ENCODE results near the gene EVC.

EVC gene

DNA sequence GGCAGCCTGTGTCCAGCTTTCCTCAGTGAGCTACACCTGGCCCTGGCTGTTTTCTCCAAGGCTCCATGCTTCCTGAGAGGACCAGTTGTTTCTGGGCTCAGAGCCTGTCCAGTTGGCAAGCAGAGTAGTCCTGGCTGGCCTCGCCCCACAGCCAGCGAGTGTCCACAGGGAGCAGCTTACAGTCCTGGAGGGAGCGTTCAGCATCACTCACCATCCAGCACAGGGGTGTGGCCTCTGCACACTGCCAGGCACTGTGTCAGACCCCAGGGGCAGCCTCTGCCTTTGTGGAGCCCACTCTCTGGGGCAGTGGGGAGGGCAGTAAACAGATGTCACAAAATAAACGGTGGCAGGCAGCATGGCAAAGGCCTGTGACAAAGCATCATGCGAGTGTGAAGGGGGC, 23.9 kb downstream of the EVC start:
- Histone ChIP-seq H3K56ac (ENCODE audit: low read length) (no peak overlapping the region), H2BK15ac (replicated peaks; ENCODE audit: low read depth) (no peak overlapping the region), H3K4me1 (ENCODE audit: control insufficient read depth, low read depth, low read length) (no peaks in the 10 kb centered on the region), H2AK5ac (ENCODE audit: low read length) (no peak overlapping the region), H4K5ac (ENCODE audit: low read length) (no peak overlapping the region), H3K4me2 (ENCODE audit: low read length) (no peak overlapping the region), H3K27ac (ENCODE audit: low read depth, low read length) (no peak overlapping the region), H3K18ac (ENCODE audit: low read length) (no peak overlapping the region), H3K9ac (ENCODE audit: low read length) (no peak overlapping the region), H3K36me3 (ENCODE audit: control insufficient read depth, insufficient read depth, low read length) (peaks cover 7% of the 10 kb centered on the region), H3K79me2 (ENCODE audit: control insufficient read depth, insufficient read depth, low read length) (no peaks in the 10 kb centered on the region), H3K27me3 (ENCODE audit: insufficient read depth, low read length, poor library complexity) (no peaks in the 10 kb centered on the region), H3K79me1 (ENCODE audit: low read length) (no peaks in the 10 kb centered on the region), H2BK120ac (ENCODE audit: low read depth, low read length) (no peak overlapping the region), H2BK5ac (ENCODE audit: low read length) (no peak overlapping the region), H3K4ac (ENCODE audit: low read depth, low read length) (no peak overlapping the region), H4K8ac (ENCODE audit: low read depth, low read length) (no peak overlapping the region), H3K4me3 (ENCODE audit: low read length) (no peak overlapping the region), H3K23ac (ENCODE audit: low read length) (no peak overlapping the region)
- WGBS (ENCODE audit: extremely low coverage, insufficient coverage, low lambda C conversion rate) = no CpG with 5 or more reads among the region's 5 CpGs
- no peak for DNase-seq

DNA sequence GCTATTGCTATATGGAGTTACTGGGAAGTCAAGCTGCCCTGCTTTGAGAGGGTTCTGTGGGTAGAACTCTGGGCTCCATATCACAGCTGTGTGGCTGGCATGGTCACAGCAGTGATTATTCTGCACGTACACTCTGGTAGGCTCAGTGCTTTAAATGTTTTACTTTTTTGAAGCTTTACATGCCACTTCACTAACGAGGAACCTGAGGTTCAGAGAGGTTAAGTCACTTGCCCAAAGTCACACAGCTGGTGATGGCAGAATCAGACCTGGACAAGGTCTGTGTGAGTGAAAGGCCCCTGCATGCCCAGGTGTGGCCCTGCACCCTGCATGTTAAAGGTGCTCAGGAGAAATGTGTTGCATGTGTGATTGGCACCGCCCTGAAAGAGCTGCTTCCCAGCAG, 24.5 kb downstream of the EVC start:
- no peak overlapping the region for H3K4me3 ChIP-seq (ENCODE audit: low read length)
- no peaks in the 10 kb centered on the region for H3K27me3 ChIP-seq (ENCODE audit: insufficient read depth, low read length, poor library complexity)
- no peak overlapping the region for H3K4me2 ChIP-seq (ENCODE audit: low read length)
- H3K18ac ChIP-seq (ENCODE audit: low read length) = no peak overlapping the region
- H2BK120ac ChIP-seq (ENCODE audit: low read depth, low read length) = no peak overlapping the region
- WGBS (ENCODE audit: extremely low coverage, insufficient coverage, low lambda C conversion rate) = no CpG with 5 or more reads among the region's 3 CpGs
- no peaks in the 10 kb centered on the region for H3K4me1 ChIP-seq (ENCODE audit: control insufficient read depth, low read depth, low read length)
- peaks cover 5% of the 10 kb centered on the region for H3K36me3 ChIP-seq (ENCODE audit: control insufficient read depth, insufficient read depth, low read length)
- no peak overlapping the region for H3K9ac ChIP-seq (ENCODE audit: low read length)
- DNase-seq = no peak
- H3K79me1 ChIP-seq (ENCODE audit: low read length) = no peaks in the 10 kb centered on the region
- H4K8ac ChIP-seq (ENCODE audit: low read depth, low read length) = no peak overlapping the region
- no peak overlapping the region for H3K4ac ChIP-seq (ENCODE audit: low read depth, low read length)
- H2BK15ac ChIP-seq (replicated peaks; ENCODE audit: low read depth) = no peak overlapping the region
- H4K5ac ChIP-seq (ENCODE audit: low read length) = no peak overlapping the region
- H2AK5ac ChIP-seq (ENCODE audit: low read length) = no peak overlapping the region
- no peak overlapping the region for H3K23ac ChIP-seq (ENCODE audit: low read length)
- no peak overlapping the region for H2BK5ac ChIP-seq (ENCODE audit: low read length)
- H3K79me2 ChIP-seq (ENCODE audit: control insufficient read depth, insufficient read depth, low read length) = no peaks in the 10 kb centered on the region
- H3K27ac ChIP-seq (ENCODE audit: low read depth, low read length) = no peak overlapping the region
- no peak overlapping the region for H3K56ac ChIP-seq (ENCODE audit: low read length)

DNA sequence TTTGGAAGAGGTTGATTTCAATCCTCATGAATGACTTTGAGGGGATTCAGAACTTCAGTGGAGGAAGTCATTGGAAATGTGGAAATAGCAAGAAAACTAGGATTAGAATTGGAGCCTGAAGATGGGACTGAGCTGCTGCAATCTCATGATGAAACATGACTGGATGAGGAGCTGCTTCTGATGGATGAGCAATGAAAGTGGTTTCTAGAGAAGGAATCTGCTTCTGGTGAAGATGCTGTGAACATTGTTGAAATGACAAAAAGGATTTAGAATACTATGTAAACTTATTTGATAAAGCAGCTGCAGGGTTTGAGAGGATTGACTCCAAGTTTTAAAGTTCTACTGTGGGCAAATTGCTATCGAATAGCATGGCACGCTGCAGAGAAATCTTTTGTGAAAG, 27.1 kb downstream of the EVC start:
- Histone ChIP-seq H3K79me2 (ENCODE audit: control insufficient read depth, insufficient read depth, low read length) (no peaks in the 10 kb centered on the region), H3K27ac (ENCODE audit: low read depth, low read length) (no peak overlapping the region), H3K18ac (ENCODE audit: low read length) (no peak overlapping the region), H2BK5ac (ENCODE audit: low read length) (no peak overlapping the region), H2BK15ac (replicated peaks; ENCODE audit: low read depth) (no peak overlapping the region), H3K79me1 (ENCODE audit: low read length) (no peaks in the 10 kb centered on the region), H3K27me3 (ENCODE audit: insufficient read depth, low read length, poor library complexity) (no peaks in the 10 kb centered on the region), H3K36me3 (ENCODE audit: control insufficient read depth, insufficient read depth, low read length) (peaks cover 7% of the 10 kb centered on the region), H3K4me2 (ENCODE audit: low read length) (no peak overlapping the region), H3K56ac (ENCODE audit: low read length) (no peak overlapping the region), H3K4me3 (ENCODE audit: low read length) (no peak overlapping the region), H3K23ac (ENCODE audit: low read length) (no peak overlapping the region), H2BK120ac (ENCODE audit: low read depth, low read length) (no peak overlapping the region), H3K4ac (ENCODE audit: low read depth, low read length) (no peak overlapping the region), H4K5ac (ENCODE audit: low read length) (no peak overlapping the region), H3K4me1 (ENCODE audit: control insufficient read depth, low read depth, low read length) (no peaks in the 10 kb centered on the region), H2AK5ac (ENCODE audit: low read length) (no peak overlapping the region), H3K9ac (ENCODE audit: low read length) (no peak overlapping the region), H4K8ac (ENCODE audit: low read depth, low read length) (no peak overlapping the region)
- DNase-seq = no peak
- WGBS (ENCODE audit: extremely low coverage, insufficient coverage, low lambda C conversion rate) = no CpG with 5 or more reads among the region's 2 CpGs

DNA sequence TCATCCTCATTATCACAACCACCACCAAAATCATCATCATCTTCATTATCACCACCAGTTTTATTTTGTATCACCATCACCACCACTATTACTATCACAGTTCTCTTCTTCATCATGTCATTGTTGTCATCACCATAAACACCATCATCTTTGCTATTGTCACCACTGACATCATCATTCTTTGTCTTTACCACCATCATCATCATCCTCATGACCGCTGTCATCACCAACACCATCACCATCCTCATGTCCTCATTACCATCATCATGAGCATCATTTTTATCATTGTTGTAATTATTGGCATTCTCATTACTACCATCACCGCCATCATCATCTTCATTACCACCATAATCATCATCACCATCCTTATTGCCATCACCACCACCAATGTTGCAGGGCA, 31.4 kb downstream of the EVC start:
- Histone ChIP-seq H3K27me3 (ENCODE audit: insufficient read depth, low read length, poor library complexity) (no peaks in the 10 kb centered on the region), H3K18ac (ENCODE audit: low read length) (no peak overlapping the region), H2BK5ac (ENCODE audit: low read length) (no peak overlapping the region), H3K4me3 (ENCODE audit: low read length) (no peak overlapping the region), H4K5ac (ENCODE audit: low read length) (no peak overlapping the region), H3K4me2 (ENCODE audit: low read length) (no peak overlapping the region), H3K23ac (ENCODE audit: low read length) (no peak overlapping the region), H3K4me1 (ENCODE audit: control insufficient read depth, low read depth, low read length) (no peaks in the 10 kb centered on the region), H3K9ac (ENCODE audit: low read length) (no peak overlapping the region), H2BK15ac (replicated peaks; ENCODE audit: low read depth) (no peak overlapping the region), H4K8ac (ENCODE audit: low read depth, low read length) (no peak overlapping the region), H2BK120ac (ENCODE audit: low read depth, low read length) (no peak overlapping the region), H3K56ac (ENCODE audit: low read length) (no peak overlapping the region), H2AK5ac (ENCODE audit: low read length) (no peak overlapping the region), H3K79me1 (ENCODE audit: low read length) (no peaks in the 10 kb centered on the region), H3K79me2 (ENCODE audit: control insufficient read depth, insufficient read depth, low read length) (no peaks in the 10 kb centered on the region), H3K36me3 (ENCODE audit: control insufficient read depth, insufficient read depth, low read length) (peaks cover 8% of the 10 kb centered on the region), H3K27ac (ENCODE audit: low read depth, low read length) (no peak overlapping the region), H3K4ac (ENCODE audit: low read depth, low read length) (no peak overlapping the region)
- no CpG with 5 or more reads among the region's 2 CpGs for WGBS (ENCODE audit: extremely low coverage, insufficient coverage, low lambda C conversion rate)
- no peak for DNase-seq

DNA sequence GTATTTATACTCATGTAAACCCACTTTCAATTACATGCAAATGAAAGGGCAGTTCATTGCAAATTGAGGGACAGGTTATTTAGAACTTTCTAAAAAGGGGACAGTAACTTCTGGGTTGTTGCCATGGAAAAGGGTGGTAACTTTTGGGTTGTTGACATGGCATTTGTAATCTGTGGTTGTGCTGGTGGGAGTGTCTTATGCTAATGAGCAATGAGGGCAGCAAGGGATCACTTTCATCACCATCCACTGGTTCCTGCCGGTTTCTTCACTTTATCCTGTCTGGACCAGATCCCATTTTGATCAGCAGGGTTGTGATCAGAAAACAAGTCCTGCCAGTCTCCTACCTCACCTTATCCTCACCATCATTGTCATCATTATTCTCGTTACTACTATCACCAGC, 32.0 kb downstream of the EVC start:
- Histone ChIP-seq H3K27ac (ENCODE audit: low read depth, low read length) (no peak overlapping the region), H3K79me2 (ENCODE audit: control insufficient read depth, insufficient read depth, low read length) (no peaks in the 10 kb centered on the region), H3K27me3 (ENCODE audit: insufficient read depth, low read length, poor library complexity) (no peaks in the 10 kb centered on the region), H4K8ac (ENCODE audit: low read depth, low read length) (no peak overlapping the region), H3K4me3 (ENCODE audit: low read length) (no peak overlapping the region), H3K18ac (ENCODE audit: low read length) (no peak overlapping the region), H3K56ac (ENCODE audit: low read length) (no peak overlapping the region), H3K23ac (ENCODE audit: low read length) (no peak overlapping the region), H2BK5ac (ENCODE audit: low read length) (no peak overlapping the region), H3K4me2 (ENCODE audit: low read length) (no peak overlapping the region), H3K36me3 (ENCODE audit: control insufficient read depth, insufficient read depth, low read length) (peaks cover 8% of the 10 kb centered on the region), H3K79me1 (ENCODE audit: low read length) (no peaks in the 10 kb centered on the region), H2BK120ac (ENCODE audit: low read depth, low read length) (no peak overlapping the region), H2AK5ac (ENCODE audit: low read length) (no peak overlapping the region), H2BK15ac (replicated peaks; ENCODE audit: low read depth) (no peak overlapping the region), H4K5ac (ENCODE audit: low read length) (no peak overlapping the region), H3K9ac (ENCODE audit: low read length) (no peak overlapping the region), H3K4me1 (ENCODE audit: control insufficient read depth, low read depth, low read length) (no peaks in the 10 kb centered on the region), H3K4ac (ENCODE audit: low read depth, low read length) (no peak overlapping the region)
- WGBS (ENCODE audit: extremely low coverage, insufficient coverage, low lambda C conversion rate) = no CpG with 5 or more reads among the region's 2 CpGs
- DNase-seq = no peak

DNA sequence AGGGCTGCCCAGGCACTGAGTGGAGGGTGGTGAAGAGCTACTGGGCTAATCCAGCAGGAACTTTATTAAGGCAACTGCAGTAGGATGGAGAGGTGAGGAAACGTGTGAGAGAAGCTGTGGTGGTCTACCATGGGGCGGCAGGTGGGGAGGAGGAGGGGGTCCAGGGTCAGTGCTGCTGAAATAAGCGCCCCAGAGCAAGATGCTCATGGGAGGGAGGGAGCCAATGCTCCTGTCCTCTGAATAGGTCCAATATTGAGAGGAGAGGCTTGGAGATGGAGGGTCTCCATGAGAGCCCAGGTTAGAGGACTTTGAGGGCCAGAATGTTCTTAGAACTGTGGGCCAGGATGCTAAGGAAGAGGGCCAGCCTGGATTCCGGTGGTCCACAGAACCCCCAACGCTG, 35.2 kb downstream of the EVC start:
- H3K4me3 ChIP-seq (ENCODE audit: low read length) = no peak overlapping the region
- peaks cover 9% of the 10 kb centered on the region for H3K36me3 ChIP-seq (ENCODE audit: control insufficient read depth, insufficient read depth, low read length)
- no peaks in the 10 kb centered on the region for H3K79me1 ChIP-seq (ENCODE audit: low read length)
- no peak overlapping the region for H3K27ac ChIP-seq (ENCODE audit: low read depth, low read length)
- H3K27me3 ChIP-seq (ENCODE audit: insufficient read depth, low read length, poor library complexity) = no peaks in the 10 kb centered on the region
- H3K4me2 ChIP-seq (ENCODE audit: low read length) = no peak overlapping the region
- DNase-seq = no peak
- no peak overlapping the region for H4K5ac ChIP-seq (ENCODE audit: low read length)
- no peak overlapping the region for H2BK5ac ChIP-seq (ENCODE audit: low read length)
- no peak overlapping the region for H3K4ac ChIP-seq (ENCODE audit: low read depth, low read length)
- no peaks in the 10 kb centered on the region for H3K4me1 ChIP-seq (ENCODE audit: control insufficient read depth, low read depth, low read length)
- no peak overlapping the region for H2BK120ac ChIP-seq (ENCODE audit: low read depth, low read length)
- no CpG with 5 or more reads among the region's 5 CpGs for WGBS (ENCODE audit: extremely low coverage, insufficient coverage, low lambda C conversion rate)
- H3K9ac ChIP-seq (ENCODE audit: low read length) = no peak overlapping the region
- no peak overlapping the region for H2BK15ac ChIP-seq (replicated peaks; ENCODE audit: low read depth)
- no peak overlapping the region for H3K56ac ChIP-seq (ENCODE audit: low read length)
- H2AK5ac ChIP-seq (ENCODE audit: low read length) = no peak overlapping the region
- H3K18ac ChIP-seq (ENCODE audit: low read length) = no peak overlapping the region
- no peak overlapping the region for H3K23ac ChIP-seq (ENCODE audit: low read length)
- no peaks in the 10 kb centered on the region for H3K79me2 ChIP-seq (ENCODE audit: control insufficient read depth, insufficient read depth, low read length)
- H4K8ac ChIP-seq (ENCODE audit: low read depth, low read length) = no peak overlapping the region
